Measurements from ENCODE around the gene TRAPPC14.
"Not testable (repeated sequence)": the region's sequence is repeated elsewhere in the genome, so short reads cannot be mapped to it uniquely, and the experiment has no call there.

Gene TRAPPC14, protein sequence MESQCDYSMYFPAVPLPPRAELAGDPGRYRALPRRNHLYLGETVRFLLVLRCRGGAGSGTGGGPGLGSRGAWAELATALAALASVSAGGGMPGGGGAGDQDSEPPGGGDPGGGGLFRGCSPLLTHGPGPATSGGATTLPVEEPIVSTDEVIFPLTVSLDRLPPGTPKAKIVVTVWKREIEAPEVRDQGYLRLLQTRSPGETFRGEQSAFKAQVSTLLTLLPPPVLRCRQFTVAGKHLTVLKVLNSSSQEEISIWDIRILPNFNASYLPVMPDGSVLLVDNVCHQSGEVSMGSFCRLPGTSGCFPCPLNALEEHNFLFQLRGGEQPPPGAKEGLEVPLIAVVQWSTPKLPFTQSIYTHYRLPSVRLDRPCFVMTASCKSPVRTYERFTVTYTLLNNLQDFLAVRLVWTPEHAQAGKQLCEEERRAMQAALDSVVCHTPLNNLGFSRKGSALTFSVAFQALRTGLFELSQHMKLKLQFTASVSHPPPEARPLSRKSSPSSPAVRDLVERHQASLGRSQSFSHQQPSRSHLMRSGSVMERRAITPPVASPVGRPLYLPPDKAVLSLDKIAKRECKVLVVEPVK

GRCh38 chr7:100158229-100159098, at the start of gene TRAPPC14:
TSS of gene TRAPPC14 (minus strand) at chr7:100158723. CDS start at chr7:100158499, 224 bp downstream.
- DNase-seq (ENCODE audit: low read depth): peak; percentile 89

DNA sequence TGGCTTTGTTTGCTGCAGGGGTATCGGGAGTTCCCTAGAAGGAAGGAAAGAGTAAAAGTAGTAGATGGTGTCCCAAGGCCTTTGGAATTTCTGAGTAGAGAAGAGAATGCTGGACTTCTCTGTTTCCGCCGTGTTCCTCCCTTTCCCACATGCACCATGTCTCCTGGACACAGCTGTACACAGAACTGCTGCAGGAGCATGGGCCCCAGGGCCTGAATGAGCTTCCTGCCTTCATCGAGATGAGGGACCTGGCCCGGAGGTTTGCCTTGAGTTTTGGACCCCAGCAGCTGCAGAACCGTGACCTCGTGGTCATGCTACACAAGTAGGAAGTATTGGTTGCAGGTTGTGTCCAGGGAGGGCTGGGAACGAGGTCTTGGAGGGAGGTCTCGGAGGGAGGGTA, 45.9 kb upstream of the TRAPPC14 start:
- no peak for DNase-seq (ENCODE audit: low read depth)

DNA sequence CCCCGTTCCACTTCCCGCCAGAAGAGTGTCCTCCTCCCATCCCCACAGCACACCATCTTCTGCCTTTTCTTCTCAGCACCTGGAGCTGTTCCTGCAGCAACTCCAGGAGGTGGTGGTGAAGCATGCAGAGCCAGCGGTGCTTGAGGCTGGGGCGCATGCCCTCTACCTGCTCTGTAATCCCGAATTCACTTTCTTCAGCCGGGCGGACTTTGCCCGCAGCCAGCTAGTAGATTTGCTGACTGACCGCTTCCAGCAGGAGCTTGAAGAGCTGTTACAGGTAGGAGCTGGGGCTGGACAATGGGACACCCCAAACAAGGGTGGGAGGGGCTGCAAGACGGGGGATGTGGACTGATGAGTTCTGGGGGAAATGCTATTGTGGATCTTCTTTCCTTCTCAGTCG, 42.2 kb upstream of the TRAPPC14 start:
- no peak for DNase-seq (ENCODE audit: low read depth)

DNA sequence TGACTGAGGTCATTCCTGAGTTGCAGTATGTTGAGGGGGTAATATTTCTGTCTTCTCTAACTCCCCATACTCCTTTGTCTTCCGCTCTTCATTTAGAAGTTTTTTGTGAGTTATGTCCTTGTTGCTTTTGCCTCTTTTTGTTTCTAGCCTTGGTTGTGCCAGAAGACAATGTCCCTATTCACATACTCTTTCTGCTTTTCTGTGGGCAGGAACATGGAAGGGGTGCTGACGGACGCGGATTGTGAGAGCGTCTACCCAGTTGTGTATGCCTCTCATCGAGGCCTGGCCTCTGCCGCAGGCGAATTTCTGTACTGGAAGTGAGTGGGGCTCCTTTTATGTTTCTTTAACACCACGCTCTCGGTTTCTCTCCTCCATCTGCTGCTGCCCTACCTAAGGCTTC, 39.7 kb upstream of the TRAPPC14 start:
- DNase-seq (ENCODE audit: low read depth): no peak

DNA sequence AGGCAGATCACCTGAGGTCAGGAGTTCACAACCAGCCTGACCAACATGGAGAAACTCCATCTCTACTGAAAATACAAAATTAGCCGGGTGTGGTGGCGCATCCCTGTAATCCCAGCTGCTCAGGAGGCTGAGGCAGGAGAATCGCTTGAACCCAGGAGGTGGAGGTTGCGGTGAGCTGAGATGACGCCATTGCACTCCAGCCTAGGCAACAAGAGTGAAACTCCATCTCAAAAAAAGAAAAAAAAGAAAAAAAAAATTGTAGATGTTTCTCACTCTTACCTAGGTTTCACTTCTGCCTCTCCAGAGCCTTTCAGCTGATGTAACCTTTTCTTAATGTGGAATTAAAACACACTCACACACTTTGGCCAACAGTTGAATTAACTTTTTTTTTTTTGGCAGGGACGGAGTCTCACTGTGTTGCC, 37.4 kb upstream of the TRAPPC14 start:
- DNase-seq (ENCODE audit: low read depth): not testable (repeated sequence)

DNA sequence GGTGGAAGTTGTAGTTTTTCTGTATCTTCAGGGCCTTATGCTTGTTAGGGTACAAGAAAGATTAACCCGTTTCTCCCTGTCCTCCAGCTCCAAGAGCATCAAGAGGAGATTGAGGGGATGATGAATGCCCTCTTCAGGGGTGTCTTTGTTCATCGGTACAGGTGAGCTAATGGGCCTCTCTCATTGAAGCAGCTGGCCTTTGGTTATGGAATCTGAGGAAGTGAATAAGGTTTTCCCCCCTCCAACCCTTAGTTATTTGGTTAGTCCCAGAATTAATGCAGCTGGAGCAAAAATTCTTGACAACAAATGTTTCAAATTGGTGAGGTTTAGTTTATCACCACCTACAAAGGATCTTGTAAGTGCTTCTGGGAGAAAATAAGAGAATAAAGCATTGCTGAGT, 36.7 kb upstream of the TRAPPC14 start:
- DNase-seq (ENCODE audit: low read depth): no peak

DNA sequence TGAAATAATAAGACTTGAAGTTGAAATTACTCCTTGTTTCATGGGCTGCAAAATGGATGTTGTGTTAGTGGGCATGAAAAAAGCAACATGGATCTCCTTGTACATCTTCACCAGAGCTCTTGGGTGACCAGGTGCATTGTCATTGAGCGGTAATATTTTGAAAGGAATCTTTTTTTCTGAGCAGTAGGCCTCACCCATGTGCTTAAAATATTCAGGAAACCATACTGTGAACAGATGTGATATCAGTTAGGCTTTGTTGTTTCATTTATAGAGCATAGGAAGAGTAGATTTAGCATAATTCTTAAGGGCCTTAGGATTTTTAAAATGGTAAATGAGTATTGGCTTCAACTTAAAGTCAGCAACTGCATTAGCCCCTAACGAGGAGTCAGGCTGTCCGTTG, 34.4 kb upstream of the TRAPPC14 start:
- DNase-seq (ENCODE audit: low read depth): no peak

DNA sequence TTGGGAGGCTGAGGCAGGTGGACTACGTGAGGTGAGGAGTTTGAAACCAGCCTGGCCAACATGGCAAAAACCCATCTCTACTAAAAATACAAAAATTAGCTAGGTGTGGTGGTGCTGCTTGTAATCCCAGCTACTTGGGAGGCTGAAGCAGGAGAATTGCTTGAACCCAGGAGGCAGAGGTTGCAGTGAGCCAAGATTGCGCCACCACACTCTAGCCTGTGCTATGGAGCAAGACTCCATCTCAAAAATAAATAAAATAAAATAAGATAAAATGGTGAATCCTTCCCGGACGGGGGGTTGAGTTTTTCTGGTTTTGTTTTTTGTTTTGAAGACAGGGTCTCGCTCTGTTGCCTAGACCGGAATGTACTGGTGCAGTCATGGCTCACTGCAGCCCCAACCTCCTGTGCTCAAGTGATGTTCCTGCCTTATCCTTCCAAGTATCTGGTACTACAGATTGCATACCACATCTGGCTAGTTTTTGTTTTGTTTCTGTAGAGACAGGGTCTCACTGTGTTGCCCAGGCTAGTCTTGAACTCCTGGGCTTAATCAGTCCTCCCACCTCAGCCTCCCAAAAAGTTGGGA, 33.8 kb upstream of the TRAPPC14 start:
- not testable (repeated sequence) for DNase-seq (ENCODE audit: low read depth)

DNA sequence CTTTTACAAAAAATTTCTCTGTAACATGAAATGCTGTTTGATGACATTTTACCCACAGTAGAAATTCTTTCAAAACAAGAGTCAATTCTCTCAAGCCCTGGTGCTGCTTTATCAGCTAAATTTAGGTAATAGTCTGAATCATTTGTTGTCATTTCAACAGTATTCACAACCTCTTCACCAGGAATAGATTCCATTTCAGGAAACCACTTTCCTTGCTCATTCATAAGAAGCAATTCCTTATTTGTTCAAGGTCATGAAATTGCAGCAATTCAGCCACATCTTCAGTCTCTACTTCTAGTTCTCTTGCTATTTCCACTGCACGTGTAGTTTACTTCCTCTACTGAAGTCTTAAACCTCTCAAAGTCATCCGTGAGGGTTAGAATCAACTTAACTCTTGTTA, 33.3 kb upstream of the TRAPPC14 start:
- DNase-seq (ENCODE audit: low read depth): no peak

GRCh38 chr7:100190048-100190711, 31.7 kb upstream of the TRAPPC14 start:
- no peak for DNase-seq (ENCODE audit: low read depth)

GRCh38 chr7:100189061-100189460, 30.5 kb upstream of the TRAPPC14 start:
- no peak for DNase-seq (ENCODE audit: low read depth)

- no peak for DNase-seq (ENCODE audit: low read depth)
Measured at GRCh38 chr7:100185726-100186125, 27.2 kb upstream of the TRAPPC14 start.

DNA sequence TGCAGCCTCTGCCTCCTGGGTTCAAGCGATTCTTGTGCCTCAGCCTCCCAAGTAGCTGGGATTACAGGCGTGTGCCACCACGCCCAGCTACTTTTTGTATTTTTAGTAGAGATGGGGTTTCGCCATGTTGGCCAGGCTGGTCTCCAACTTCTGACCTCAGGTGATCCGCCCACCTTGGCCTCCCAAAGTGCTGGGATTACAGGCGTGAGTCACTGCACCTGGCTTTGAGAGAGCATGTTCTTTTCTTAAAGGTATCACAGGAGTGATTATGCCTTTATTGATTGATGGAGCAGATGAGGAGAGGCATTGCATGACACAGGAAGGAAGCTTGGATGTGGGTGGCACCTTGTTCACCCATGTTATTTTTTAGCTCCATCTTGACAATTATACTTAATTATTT, 24.6 kb upstream of the TRAPPC14 start:
- not testable (repeated sequence) for DNase-seq (ENCODE audit: low read depth)

GRCh38 chr7:100182616-100183015, 24.1 kb upstream of the TRAPPC14 start:
- DNase-seq (ENCODE audit: low read depth): not testable (repeated sequence)

DNA sequence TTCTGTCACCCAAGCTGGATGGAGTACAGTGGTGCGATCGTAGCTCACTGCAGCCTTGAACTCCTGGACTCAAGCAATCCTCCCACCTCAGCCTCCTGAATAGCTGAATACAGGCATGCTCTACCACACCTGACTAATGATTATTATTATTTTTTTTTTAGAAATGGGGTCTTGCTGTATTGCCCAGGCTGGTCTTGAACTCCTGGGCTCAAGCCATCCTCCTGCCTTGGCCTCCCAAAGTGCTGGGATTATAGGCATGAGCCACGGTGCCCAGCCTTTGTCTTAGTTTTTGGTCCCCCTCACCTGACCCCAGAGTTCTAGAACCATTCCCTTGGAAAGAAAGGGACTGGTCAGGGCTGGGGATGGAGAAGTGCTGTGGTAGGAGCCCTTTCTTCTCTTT, 21.6 kb upstream of the TRAPPC14 start:
- DNase-seq (ENCODE audit: low read depth): not testable (repeated sequence)

DNA sequence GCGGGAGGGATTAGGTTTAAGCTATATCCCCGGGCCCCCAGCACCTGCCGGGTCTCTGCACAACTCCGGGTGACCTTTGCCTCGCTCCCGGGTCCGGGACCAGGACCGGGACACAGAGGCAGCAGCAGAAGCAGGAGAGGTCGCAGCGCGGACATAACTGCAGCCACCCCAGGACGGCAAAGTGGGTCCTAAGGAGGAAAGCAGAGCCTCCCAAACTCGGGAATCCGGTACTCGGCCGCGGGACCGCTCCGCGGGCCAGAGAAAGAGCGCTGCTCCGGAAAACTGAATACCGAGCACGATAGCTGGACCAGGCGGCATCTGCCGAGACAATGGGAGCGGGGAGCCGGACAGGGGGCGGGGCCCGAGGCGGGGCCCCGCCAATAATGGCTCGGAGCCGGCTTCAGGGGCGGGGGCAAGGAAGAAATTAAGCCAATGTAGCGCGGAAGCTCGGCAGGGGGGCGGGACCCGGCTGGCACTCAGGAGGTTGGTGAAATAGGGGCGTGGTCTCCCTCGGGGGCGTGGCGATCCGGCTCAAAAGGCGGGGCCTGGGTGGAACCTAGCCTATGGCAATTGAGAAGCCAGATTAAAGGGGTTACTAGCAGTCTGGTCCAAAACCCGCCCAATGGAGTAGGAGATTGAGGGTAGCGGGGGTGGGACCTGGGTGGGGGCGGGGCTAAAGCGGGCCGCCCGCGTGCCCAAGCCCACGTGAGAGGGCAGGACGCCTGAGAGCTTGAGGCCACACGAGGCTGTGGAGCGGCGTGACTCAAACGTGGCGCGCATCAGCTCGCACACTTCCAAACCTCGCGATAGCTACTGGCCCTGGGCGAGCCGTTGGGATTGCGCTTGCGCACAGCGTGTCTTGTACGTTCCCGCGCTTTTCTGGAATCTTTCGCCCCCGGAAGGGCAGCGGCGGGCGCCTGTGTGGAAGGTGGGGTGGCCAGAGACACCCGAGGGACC, 18.8 kb upstream of the TRAPPC14 start, which contains the start of the genes GPC2 and STAG3:
TSS of gene GPC2 (minus strand) at position 337 of the 957 bp plus-strand sequence. CDS start at position 155, 182 bp downstream.
TSS of gene STAG3 (plus strand) at position 874 of the 957 bp plus-strand sequence. CDS start 2,639 bp downstream, outside the sequence.
- DNase-seq (ENCODE audit: low read depth): peak; percentile 95

DNA sequence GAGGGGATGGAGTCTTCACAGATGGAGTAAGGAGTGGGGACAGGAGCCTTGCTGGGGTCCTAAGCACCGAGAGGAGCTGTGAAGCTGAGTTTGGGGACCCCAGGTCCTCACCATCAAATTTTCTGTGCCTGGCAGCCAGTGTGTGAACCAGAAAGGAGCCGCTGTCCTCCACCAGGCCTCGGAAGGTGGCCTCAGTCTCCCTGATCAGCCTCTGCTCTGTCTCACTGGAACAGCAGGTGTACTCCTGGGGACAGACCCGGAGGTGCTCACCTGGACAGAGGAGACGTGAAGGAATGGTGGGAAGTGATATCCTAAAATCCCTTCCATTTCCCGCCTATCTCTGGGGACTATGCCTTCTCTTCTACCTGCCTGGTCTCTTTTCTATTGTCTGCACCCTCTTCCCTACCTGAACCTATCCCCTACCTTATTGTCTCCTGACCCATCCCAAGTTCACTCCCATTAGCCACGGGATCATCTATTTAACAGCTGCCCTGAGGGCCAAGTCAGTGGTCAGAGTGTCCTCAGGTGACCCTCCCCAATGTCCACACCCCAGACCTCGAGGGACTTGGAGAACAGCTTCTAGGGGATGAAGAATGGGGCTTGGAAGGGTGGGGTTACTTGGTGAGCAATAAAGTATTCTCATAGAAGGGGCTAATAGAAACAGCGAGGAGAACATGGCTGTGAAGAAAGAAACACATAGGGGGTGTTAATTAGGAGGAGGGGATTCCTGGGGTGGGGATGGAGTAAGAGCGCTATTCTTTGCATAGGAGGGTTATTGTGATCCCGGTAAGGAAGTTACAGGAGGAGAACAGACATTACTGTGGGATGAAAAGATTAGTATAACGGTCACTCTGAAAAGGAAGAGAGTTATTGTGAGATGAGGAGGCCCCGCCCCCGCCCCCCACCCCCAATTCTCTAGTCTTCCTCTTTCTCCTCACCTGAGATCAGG, 17.8 kb upstream of the TRAPPC14 start:
- no peak for DNase-seq (ENCODE audit: low read depth)

GRCh38 chr7:100175296-100175935, 16.9 kb upstream of the TRAPPC14 start:
- DNase-seq (ENCODE audit: low read depth): no peak

DNA sequence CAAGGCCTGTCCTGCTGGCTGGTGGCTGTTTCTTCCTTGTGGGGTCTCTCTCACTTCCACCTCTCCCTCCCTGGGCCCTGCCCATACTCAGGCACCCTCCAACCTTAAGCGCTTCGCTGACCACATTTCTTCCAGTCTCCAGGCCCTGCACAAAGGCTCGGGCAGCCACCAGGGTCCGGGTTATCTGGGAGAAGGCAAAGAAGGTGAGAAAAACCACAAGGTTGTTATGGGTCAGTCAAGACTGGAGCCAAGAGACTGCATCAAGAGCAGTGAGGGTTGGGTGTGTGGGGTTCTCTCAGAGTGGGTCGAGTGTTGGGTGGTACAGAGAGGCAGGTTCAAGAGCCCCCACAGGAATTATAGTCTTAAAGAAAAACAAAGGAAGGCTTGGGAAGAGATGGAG, 16.1 kb upstream of the TRAPPC14 start:
- no peak for DNase-seq (ENCODE audit: low read depth)

All from activated T-helper 9 cell treated with anti-CD3 and anti-CD28 coated beads, Interleukin-2, amount 50 U/mL, for 16 hours (primary cell).